NCI-H526 treated with DMSO at 0.1 percent for 48 hours (cell line): ENCODE results near the gene IGLON5.

Experiments used
- DNase-seq: peaks from one replicate; lab custom pipeline; 2025; lab: John Stamatoyannopoulos, UW

Gene IGLON5

DNA sequence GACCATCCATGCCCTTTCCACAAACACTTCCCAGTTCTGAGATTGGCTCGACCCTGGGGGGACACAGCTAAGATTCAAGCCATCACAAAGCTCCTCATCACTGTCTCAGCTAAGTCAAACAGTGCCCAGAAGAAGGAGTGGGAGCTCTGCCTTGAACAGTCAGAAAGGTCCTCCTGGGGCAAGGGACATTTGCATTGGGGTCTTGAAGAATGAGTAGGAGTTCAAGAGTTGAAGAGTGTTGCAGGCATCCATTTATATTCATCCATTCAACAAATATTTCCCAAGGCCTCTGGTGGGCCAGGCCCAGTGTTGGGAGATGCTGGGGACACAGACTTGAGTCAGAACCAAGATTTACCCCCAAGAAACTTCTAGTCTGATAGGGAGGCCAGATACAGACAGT is 6.5 kb downstream of the IGLON5 start:
- DNase-seq = no peak

DNA sequence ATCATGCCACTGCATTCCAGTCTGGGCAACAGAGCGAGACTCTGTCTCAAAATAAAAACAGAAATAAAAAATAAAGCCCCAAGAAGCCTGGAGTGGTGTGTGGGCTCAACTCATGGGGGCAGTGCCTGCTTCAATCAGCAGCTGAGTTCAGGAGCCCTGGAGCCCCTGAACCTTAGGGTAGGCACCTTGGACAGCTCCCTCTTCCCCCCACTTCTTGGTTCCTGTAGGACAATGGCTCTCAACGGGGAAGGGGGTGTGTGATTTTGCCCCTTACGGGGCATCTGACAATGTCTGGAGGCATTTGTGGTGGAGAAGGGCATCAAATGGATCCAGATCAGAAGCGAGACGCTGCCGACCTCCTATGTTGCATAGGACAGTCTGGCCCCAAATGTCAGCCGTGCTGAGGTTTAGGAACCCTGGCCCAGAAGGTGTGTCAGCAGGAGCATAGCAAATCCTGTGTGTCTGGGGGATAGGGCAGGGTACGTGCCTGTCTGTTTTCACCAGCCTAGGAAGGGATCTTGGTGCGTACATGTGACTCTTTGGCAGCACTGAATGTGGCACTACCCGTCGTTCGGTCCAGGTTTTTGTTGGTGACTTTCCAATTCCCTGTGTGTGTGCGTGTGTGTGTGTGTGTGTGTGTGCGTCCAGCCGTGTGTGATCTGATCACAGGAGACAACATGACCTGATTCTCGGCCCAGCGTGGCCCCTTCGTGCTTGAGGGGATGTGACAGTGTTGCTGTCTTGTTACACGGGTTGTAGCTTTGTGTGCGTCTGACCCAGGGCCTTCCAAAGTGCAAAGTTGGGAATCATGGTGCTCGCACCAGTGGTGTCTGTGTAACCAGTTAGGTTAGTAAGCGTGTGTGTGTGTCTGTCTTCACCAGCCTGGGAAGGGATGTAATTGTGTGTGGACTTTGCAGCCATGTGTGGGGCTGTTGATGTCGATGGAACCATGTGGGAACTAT is 7.5 kb downstream of the IGLON5 start:
- DNase-seq = no peak

DNA sequence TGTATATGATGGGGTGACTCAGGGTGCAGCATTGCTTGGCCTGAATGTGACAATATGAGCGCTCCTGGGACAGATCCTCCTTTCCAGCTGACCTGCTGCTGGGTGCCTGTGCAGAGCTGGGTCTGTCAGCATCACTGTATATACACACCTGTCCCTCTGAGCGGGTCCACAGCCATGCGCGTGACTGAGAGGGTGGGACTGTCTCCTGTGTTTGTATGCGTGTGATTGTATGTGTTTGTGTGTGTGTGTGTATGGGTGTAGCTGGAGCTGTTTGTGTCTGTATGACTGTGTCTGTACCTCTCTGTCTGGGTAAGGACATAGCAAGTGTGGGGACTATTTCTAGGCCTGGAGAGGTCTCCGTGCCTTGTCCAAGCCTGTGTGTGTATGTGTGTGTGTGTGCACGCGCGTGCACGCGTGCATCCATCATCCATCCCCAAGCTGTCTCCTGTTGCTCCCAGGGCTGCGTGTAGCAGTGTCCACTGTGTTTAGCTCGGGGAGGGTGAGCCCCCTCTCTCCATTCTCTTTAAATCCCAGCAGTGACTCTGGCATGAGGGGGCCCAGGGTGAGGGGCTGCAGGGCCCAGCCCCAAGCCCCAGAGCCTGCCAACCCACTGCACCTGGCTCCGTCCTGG is 8.3 kb downstream of the IGLON5 start:
- DNase-seq = no peak

DNA sequence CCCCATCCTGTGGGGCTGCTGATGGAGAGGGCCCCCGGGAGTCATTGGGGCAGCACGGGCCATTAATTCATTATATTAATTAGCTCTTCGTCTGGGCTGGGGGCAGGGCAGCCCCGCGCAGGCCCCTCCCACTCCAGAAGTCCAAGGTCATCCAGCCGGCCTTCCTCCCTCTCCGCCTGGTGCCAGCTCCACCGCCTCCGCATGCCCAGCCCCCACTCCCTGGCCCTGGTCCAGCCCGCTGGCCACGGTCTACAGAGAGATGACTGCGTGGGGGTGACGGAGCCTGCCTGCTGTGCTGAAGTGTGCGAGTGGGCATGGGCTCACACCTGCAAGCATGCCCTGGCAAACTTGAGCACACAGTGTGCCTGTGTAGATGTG is 8.8 kb downstream of the IGLON5 start:
- no peak for DNase-seq

DNA sequence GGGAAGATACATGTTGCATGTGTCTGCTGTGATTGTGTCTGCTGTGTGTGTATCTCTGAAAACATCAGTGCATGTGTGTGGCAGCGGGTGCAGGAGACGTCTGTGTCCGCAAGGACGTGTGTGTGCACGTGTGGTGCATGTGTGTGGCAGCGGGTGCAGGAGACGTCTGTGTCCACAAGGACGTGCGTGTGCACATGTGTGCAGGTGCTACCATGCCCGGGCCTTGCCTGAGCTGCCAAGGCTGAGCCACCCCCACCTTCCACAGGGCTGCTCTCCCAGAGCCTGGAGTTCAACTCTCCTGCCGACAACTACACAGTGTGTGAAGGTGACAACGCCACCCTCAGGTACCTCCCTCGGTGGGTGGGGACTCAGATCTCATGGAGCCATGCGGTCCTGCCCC is 10.4 kb downstream of the IGLON5 start:
- DNase-seq = no peak

DNA sequence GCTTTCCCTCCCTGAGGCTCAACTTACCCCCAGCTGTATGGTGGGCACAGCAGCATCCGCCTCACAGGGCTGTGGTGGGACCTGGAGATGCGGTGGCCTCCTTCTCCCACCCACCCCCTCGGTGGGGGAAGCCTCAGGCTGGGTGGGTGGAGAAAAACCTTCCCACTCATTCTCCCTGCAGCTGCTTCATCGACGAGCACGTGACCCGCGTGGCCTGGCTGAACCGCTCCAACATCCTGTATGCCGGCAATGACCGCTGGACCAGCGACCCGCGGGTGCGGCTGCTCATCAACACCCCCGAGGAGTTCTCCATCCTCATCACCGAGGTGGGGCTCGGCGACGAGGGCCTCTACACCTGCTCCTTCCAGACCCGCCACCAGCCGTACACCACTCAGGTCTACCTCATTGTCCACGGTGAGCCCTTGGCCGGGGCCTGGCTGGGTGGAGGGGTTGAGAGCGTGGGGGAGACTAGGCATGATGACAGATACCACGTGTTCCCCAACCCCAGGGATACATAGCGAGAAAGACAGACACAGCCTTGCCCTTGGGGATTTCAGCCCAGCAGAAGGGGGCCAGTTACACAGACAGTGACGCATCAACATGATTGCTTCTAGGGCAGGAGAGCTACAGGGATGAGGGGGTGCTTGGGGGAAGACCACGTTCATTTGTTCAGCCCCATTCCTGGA is 12.2 kb downstream of the IGLON5 start:
- no peak for DNase-seq

DNA sequence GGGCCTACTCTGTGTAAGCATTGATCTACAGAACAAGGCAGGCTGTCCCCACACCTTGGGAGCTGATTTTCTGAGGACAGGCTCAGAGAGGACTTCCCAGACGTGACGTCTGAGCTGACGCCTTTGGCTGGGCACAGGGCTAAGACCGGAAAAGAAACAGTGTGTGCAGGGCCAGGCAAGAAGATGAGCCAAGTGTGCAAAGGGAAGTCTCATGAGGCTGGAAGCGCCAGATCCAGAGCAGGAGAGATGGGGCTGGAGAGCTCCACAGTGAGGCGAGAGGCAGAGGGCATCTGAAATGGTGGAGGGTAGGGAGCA is 12.7 kb downstream of the IGLON5 start:
- no peak for DNase-seq

DNA sequence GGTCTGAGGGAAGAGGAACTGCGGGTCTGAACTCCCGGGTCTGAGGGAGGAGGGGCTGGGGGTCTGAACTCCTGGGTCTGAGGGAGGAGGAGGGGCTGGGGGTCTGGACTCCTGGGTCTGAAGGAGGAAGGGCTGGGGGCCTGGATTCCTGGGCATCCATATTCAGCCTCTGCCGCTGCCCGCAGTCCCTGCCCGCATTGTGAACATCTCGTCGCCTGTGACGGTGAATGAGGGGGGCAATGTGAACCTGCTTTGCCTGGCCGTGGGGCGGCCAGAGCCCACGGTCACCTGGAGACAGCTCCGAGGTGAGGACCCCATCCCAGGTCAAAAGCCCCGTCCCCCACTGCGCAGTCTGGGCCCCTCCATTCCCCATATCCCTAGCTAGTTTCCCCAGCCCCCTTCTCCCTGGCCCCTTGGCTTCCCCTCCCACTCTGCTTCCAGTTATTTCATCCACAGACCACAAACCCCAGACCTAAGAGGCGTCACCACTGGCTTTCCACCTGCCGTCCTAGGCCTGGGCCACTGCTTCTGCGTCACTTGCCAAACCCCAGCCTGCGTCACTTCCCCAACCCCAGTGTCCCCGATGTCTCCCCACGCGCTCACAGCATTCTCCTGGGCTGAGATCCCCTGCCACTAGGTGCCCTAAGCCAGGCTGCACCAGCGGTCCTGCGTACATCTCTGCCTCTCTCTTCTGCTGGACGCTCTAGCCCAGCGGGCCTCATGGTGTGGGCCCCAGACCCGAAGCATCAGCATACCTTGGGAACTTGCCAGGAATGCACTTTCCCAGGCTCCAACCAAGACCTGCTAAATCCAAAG is 13.9 kb downstream of the IGLON5 start:
- no peak for DNase-seq

DNA sequence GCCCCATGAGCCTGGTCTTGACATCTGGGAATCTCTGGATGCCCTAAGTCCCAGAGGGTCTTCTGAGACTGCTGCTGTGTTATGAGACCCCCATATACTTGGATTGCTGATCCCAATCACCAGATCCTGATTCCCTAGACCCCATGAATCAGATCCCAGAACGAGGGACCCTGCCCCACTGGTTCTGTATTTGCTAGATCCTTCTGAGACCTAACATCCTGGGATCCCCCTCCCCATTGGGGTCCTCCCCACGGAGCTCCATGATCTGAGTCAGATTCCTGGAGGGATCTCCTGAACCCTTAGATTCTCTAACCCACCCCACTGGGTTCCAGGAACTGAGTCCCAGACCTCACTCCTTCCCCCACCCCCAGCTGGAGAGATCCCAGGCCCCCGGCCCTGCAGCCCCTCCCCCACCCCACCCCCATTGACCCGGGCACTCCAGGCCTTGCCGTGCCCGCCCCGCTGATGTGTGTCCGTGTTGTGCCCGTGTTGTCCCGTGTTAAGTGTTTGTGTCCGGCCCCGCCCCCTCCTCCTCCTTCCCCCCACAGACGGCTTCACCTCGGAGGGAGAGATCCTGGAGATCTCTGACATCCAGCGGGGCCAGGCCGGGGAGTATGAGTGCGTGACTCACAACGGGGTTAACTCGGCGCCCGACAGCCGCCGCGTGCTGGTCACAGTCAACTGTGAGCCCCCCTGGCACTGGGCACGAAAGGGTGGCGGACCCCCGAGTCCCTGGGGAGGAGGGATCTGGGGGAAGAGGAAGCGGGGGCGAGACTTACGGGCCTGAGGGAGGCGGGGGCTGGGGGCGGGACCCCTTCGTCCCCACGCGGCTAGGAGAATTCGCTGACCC is 15.0 kb downstream of the IGLON5 start:
- DNase-seq = no peak

DNA sequence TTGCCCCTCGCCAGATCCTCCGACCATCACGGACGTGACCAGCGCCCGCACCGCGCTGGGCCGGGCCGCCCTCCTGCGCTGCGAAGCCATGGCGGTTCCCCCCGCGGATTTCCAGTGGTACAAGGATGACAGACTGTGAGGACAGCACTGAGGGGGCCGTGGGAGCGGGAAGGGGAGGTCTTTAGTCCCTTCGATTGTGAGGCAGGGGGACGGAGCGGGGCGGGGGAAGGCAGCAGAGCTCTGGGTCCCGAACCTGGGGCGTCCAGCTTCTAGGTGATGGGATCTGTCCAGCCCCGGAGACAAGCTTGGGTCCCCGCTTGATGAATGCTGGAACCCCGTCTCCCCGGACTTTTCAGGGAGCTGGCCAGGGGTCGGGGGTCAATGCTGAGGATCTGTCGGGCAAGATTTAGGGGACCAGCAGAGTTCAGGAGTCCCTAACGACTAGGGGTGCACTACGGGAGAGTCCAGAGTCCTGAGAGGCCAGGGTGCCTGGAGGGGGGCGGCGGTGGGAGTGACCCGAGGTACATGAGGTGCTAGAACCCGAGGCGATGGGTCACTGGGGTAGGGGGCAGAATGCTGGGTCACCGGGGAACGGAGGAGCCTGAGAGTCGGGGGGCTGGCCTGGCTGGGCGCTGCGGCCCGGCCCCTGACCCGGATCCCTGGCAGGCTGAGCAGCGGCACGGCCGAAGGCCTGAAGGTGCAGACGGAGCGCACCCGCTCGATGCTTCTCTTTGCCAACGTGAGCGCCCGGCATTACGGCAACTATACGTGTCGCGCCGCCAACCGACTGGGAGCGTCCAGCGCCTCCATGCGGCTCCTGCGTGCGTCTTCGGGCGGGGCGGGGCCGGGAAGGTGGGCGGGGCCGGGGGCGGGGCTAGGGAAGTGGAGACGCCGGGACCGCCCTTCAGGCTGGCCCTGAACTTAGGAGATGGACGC is 15.9 kb downstream of the IGLON5 start:
- DNase-seq = peak; percentile 27

DNA sequence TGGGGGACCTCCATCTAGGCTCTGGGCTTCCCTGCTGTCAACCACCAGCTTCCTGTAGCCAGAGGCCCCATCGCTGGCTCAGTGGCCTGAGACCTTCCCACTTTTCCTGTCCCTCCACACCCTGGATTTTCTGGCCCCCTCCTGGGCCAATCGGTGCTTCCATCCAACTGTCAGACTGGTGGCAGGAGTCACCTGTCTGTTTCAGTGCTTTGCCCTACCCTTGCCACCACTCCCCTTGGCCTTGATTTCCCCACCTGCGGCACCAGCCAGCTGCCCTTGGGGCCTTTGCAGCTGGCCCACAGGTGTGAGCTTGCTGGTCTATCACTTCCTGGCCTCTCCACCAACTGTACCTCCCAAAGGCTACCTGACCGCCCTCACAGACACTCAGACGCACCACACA is 18.0 kb downstream of the IGLON5 start:
- DNase-seq = no peak

DNA sequence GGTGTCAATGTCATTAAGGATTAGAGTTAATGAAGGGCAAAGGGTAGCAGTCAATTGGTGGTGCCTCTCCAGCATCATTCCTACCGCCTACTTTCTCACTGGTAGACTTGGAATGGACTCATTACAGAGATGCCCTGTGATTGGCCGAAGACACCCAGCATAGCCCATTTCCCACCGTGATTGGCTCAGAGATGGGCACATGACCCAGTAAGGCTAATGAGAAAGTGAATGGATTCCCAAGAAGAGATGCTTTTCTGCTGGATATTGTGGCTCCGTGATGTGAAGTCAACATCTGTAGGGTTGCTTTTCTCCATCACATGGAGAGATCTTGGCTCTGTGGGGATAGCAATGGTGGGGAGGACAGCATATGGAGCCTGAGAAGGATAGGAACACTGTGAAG is 18.9 kb downstream of the IGLON5 start:
- DNase-seq = no peak

DNA sequence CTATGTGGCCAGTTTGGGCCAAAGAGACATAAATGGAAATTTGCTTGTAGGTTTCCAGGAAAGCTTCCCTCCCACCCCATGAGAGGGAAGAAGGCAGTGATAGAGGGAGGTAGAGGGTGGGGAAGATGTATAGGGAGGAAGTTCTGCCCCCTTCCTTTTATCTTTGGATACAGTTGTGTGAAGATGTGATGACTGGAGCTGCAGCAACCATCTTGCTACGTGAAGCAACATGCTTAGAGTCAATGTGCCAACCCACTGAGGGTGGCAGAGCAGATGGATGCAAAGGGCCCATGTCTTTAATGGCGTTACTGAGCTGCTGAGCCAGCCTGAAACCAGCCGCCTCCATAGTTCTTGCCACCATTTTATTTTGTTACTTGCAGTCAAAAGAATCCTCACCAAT is 19.7 kb downstream of the IGLON5 start:
- DNase-seq = no peak

DNA sequence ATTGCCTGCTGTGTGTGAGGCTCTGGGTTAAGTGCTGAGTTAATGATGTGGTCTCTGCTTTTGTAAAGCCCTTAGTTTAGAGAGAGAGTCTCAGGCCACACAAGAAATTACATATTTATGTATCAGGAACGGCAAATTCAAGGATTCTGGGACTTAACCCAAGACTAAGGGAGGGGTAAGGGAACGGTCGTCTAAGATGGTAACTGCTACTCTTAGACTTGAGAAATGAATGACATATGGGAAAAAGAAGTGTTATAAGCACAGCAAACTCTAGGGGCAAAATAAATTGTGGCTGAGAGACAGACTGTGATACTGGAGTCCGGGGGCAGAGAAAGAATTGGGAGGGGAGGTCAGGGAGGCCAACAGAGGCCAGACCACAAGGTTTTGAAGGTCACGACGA is 20.3 kb downstream of the IGLON5 start:
- DNase-seq = no peak

DNA sequence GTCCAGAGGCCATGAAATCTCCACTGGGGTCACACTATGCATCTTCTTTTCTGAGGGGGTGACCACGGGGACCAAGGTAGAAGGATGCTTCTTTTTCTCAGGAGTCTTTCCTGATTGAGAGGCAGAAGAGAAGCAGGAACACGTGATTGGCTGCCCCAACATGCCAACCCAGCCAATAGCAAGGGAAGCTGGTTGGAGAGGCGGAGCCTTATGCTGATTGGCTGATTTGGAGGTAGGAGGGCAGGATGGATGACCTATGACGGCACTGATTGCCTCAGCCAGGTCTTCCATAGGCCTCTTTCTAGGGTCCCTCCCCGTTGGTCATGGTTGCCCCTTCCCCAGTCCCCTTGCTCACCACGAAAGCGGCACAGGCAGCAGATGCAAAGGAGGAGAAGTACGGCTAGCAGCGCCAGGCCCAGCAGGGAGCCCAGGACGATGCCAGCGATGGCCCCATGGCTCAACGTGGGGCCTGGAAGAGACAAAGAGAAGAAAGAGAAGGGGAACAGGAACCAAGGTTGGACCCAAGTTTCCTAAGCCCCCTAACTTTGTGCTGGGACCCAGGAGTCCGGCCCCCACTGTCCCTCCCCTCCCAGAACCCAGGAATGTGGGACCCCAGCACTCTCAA is 22.5 kb downstream of the IGLON5 start:
- DNase-seq = no peak

DNA sequence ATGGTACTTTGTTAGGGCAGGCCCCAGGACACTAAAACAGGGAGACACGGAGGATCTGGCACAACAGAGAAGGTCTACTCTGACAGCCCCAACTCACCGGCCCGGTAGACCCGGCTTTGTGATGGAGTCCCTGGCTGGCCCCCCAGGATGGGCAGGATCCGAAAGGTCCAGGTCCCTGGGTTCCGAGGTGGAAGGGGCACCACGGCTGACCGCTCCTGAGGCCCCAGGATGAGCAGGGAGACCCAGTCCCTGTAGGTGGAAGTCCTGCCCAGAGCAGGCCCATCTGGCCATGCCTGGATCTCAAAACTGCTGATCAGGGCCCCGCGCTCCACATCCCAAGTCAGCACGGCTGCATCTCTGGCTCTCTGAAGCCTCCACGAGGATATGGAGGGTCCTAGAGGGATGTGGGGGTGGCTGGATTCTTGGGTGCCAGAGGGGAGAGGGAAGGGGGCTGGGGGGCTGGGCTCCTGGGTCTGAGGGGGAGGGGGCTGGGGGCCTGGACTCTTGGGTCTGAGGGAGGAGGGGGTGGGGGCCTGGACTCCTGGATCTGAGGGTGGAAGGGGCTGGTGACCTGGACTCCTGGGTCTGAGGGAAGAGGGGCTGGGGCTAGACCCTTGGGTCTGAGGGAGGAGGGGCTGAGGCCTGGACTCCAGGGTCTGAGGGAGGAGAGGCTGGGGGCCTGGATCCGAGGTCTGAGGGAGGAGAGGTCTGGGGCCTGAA is 25.9 kb downstream of the IGLON5 start:
- DNase-seq = no peak

DNA sequence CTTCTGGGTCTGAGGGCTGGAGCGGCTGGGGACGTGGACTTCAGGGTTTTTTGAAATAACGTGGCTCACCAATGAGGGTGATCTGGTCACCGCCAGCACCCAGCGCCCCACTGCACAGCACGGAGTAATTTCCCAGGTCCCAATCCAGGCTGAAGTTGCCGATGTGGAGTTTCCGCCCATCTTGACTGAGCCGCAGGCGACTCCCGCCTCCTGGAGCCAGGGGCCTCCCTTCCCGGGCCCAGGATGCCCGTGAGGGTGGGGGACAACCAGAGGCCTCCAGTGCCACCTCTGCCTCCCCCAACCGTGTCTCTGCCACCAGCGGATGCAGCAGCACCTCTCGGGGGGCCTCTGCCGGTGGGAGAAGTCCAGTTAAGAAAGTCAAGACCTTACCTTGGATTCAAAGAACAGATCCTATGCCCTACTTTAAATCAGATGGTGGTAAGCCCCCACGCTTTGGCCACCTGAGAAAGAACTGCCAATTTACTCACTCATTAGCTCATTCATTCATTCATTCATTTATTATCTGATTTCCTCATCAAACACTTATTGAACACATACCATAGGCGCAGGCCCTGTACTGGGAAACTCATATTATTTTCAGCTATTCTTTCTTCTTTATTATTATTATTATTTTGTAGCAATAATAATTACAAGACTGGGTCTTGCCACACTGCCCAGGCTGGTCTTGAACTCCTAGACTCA is 26.6 kb downstream of the IGLON5 start:
- no peak for DNase-seq

DNA sequence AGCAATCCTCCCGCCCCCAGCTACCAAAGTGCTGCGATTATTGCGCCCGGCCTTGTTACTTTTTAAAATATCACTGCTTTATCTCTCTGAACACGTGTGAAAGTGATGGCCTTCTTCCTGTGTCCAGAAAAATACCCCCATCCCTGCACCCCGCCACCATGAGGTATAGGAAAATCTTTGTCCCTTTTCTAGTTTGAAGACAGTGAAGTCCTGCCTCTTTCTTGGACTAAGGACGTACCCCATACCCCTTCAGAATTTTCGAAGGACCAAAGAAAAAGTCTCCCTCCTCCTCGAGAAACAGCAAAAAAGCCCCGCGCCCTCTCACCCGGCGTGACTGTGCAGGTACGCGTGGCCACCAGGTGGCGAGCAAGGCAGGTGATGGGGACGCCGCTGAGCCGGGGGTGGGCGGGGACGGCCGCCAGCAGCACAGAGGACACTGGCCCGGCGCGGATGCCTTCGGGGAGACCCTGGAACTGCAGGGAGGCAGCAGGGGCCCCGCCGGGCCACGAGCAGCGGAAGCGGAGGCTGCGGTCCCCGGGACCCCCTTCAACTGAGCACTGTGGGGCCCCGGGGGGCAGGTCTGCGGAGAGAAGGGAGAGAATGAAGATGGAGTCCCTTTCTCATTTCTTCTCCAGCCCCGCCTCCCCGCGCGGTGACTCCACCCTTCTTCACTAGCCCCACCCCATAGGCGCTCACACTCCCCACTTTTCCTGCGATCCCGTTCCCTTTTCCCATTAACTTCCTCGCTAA is 27.3 kb downstream of the IGLON5 start:
- DNase-seq = peak; percentile 76
